GM10248 (cell line): Measurements from ENCODE around the gene KIF19.
A peak's percentile ranks its signal among the peaks of the same experiment; 100 is the strongest.

ENCODE experiments used
- CTCF ChIA-PET: fragments of 300-600 bp; sonication (Branson Sonifier 250); formaldehyde crosslinking; extraction: SDS; loops from one replicate; lab custom pipeline; 2021; ENCODE audit warnings: antibody characterized with exemption; lab: Yijun Ruan, JAX
- POLR2A ChIA-PET: fragments of 350-650 bp; sonication (Branson Sonifier 250); formaldehyde crosslinking; extraction: SDS; loops from one replicate; lab custom pipeline; 2020; ENCODE audit warnings: antibody characterized with exemption; lab: Yijun Ruan, JAX
- DNase-seq: peaks from one replicate; pipeline ENCODE4 v3.0.0; 2012; ENCODE audit errors: extremely low spot score
- TF ChIP-seq, protein P1 (sequence below): IDR thresholded peaks from 2 replicates; pipeline ENCODE4 v1.5.1; 2012; ENCODE audit warnings: mild to moderate bottlenecking, low read depth; ENCODE audit errors: extremely low read depth, missing control alignments, control extremely low read depth

The KIF19 gene

DNA sequence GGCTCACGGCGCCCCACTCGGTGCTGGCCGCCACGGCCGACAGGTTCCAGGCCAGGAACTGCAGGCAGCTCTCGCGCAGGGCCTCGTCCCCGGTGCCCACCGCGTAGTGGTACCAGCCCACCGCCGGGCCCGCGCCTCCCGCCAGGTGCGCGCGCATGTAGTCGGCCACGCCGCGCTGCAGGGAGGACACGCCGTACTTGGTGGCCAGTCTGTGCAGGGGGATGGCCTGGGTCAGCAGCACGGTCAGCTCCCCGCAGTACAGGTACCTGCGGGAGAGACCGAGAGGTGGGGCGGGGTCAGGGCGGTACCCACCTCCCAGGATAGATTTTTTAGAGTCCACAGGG lies 31.4 kb downstream of the KIF19 start:
- TF ChIP-seq, protein P1, sequence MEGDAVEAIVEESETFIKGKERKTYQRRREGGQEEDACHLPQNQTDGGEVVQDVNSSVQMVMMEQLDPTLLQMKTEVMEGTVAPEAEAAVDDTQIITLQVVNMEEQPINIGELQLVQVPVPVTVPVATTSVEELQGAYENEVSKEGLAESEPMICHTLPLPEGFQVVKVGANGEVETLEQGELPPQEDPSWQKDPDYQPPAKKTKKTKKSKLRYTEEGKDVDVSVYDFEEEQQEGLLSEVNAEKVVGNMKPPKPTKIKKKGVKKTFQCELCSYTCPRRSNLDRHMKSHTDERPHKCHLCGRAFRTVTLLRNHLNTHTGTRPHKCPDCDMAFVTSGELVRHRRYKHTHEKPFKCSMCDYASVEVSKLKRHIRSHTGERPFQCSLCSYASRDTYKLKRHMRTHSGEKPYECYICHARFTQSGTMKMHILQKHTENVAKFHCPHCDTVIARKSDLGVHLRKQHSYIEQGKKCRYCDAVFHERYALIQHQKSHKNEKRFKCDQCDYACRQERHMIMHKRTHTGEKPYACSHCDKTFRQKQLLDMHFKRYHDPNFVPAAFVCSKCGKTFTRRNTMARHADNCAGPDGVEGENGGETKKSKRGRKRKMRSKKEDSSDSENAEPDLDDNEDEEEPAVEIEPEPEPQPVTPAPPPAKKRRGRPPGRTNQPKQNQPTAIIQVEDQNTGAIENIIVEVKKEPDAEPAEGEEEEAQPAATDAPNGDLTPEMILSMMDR = no peak
- no peak for DNase-seq
- POLR2A ChIA-PET = no interaction called here
- CTCF ChIA-PET = interaction anchor here (1.2 to 4.6 kb wide), 4 partner anchors 11 to 22 kb away, joined by 3 to 24 read pairs (median 8); partner anchors contain the start of gene GPR142

DNA sequence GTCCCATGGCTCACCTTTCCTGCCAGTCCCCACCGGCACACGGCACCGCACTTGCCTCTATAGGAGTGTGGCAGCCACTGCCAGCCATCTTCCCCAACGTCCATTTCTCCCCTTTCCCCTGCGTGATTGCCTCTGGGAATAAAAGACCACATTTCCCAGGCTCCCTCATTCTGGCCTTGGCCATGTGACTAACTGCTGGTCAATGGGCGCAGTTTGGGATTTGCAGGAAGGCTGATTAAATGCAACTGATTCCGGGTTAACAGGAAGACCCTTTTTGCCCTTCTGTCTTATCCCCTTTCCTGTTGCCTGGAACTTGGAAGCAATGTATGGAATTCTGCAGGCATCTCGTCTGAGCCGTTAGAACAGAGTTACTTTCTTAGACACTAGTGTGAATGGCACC lies 32.7 kb downstream of the KIF19 start:
- DNase-seq = no peak
- CTCF ChIA-PET = interaction anchor here (1.9 to 4.6 kb wide), 4 partner anchors 9 to 20 kb away, joined by 7 to 24 read pairs (median 10); partner anchors contain the start of gene GPR142
- POLR2A ChIA-PET = no interaction called here
- TF ChIP-seq, protein P1 = no peak

DNA sequence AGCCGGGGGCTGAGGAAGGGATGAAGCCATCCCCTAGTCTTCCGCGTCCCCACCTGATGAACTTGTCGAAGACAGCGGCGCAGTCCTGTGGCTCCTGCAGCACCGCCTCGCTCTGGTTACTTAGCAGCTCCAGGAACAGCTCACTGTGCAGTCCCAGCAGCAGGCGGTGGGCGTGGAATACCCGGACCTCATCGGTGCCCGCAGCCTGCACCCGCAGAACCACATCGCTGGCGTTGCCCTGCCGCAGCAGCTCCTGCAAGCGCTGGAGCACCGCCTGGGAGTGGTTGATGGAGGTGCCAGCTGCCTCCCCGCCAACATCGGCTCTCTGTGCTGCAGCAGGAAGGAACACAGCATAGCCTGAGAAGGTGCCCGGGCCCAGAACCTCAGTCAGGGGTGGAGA lies 33.9 kb downstream of the KIF19 start:
- DNase-seq = no peak
- TF ChIP-seq, protein P1 = no peak
- ChIA-PET CTCF (interaction anchor here (0.8 to 1.9 kb wide), 4 partner anchors 8 to 98 kb away, joined by 4 to 12 read pairs (median 4); no protein-coding TSS in a partner anchor), POLR2A (no interaction called here)

DNA sequence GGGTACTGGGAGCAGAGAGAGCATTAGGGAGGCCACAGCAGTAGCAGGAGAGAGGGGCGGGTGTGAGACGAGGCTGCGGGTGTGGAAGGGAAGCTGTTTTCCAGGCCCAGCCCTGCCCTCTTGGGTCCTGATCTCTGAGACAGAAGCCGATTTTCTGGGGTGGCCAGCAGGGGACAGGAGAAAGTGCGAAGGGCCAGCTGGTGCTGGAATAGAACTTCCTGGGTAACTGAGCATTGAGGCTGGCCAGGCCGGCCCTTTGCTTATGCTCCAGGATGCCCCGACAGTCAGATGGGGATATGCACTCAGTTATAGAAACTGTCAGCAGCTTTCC lies 34.8 kb downstream of the KIF19 start:
- ChIA-PET CTCF (interaction anchor here (1.0 to 6.2 kb wide), 12 partner anchors 8 to 226 kb away, joined by 3 to 50 read pairs (median 4); no protein-coding TSS in a partner anchor), POLR2A (no interaction called here)
- no peak for DNase-seq
- TF ChIP-seq, protein P1 = no peak

DNA sequence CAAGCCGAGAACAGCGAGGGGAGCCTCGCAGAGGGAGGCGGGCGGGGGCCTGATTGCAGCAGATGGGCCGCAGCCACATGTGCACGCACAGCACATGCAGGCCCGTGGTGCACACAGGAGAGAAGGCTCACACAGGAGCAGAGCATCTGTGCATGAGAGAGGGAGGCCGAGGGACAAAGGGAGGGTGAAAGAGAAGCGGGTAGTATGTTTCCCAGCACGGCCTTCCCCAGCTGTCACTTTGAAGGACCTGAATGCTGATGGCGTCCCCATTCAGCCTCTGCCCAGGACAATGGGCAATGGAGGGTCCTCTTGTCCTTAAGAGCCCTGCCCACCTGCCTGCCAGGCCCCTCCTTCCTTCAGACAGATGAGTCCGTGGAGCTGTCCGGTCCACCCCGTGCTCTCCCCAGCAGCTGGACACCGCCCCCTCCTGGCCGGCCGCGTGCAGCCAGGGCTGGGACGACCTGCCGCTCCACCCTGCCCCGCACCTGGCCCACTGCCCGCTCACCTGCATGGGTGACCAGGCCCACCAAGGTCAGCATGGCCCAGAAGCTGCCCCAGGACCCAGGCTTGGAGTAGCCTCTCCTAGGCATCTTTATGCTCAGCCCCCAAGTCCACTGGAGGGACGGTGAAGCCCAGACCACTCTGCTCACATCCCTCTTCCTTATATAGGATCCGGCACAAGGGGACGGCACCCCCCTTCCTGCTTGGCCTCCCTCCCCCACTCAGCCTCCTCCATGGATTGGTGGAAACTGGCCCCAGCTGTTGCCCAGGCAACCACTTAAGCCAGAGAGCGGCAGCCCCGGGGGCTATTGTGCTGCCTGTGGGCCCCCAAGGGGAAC lies 35.4 kb downstream of the KIF19 start, which contains the start of gene BTBD17:
BTBD17 (minus strand) TSS at position 639 of the 839 bp plus-strand sequence; CDS start at position 590, 49 bp downstream.
- ChIA-PET POLR2A (no interaction called here), CTCF (interaction anchor here (0.6 to 6.2 kb wide), 18 partner anchors 8 to 932 kb away, joined by 3 to 50 read pairs (median 4); partner anchors contain the start of gene RPL38)
- TF ChIP-seq, protein P1 = peak; percentile 62

DNA sequence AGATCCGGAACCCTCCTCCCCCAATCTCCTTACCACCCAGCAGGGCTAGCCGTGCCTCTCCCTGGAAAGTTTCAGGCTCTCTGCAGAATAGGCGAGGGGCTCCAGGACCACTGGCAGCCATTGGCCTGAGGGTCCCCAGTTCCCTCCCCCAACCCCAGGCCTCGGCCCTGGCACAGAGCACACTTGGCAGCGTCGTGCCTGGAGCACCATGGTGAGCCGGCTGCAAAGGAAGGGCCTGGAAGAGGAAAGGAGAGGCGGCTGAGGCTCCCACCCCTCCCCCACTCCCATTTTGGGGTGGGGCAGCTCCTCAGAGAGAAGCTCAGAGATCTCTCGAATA lies 36.0 kb downstream of the KIF19 start:
- DNase-seq = no peak
- TF ChIP-seq, protein P1 = no peak
- ChIA-PET CTCF (interaction anchor here (0.6 to 6.2 kb wide), 15 partner anchors 10 to 932 kb away, joined by 3 to 50 read pairs (median 4); partner anchors contain the start of gene RPL38), POLR2A (no interaction called here)

More for the DNA sequence above, 35.4 kb downstream of the KIF19 start, which contains the start of gene BTBD17:
- peak; percentile 65 for DNase-seq
